ENCODE results near the gene GHR.

GHR gene

DNA sequence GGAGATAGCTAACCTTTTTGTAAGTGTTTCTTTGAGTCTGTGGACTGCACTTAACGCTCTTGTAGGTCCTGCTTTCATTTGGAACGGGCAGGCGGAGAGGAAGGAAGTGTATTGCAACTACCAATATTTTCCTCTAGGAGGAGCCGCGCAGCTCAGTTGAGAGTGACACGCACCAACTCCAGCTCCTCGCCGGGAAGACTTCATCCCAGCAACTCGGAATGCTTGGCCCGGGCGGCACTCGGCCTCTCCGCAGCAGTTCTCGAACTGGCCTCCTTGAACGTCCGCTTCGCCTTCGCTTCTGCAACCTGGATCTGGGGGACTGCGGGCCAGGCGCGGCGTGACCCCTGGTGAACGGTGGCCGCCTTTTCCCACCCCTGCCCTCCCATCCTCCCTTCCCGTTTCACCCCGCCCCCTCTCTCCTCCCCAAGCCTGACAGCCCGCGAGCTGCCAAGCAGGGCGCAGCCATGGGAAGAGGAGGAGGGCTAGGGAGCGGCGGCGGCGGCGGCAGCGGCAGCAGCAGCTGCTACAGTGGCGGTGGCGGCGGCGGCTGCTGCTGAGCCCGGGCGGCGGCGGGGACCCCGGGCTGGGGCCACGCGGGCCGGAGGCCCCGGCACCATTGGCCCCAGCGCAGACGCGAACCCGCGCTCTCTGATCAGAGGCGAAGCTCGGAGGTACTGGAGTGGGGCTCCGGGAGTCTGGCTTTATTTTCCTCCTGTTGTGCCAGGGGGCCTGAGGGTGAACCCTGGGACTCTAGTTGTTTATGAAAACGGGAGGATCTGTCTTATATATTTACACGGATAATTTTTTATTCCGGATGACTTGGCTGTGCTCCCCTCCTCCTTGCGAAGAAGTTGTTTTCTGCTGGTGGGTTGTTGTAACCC, at the start of gene GHR:
TSS of gene GHR (plus strand) at position 155 of the 881 bp plus-strand sequence. CDS start 142,436 bp downstream, outside the sequence.
- no peak for DNase-seq (ENCODE audit: low read depth, low spot score)

DNA sequence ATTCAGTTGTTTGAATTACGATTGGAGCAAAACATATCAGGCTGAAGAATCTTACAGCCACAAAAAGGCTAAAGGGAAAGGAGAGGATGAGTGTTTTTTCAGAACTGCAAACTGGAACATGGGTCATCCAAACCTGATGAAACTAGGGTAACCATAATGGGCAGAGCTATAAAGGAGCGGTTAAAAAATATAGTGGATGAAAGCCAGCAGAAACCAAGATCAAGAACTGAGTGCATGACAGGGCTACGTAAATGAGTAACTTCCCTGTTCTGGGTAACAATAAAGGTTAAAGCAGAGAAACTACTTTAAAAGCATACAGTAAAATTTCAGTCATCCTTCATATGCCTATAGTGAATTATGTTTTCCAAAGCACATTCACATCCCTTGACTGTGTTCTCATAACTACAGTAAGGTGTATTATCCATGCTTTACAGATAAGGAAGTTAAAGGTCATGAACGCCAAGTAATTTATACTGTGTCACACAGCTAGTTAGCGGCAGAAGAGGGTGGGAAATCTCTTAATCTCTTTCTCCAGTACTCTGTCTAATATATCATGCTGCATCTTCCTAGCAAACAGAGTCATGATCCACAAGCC, 48.5 kb upstream of the GHR start:
- no peak for DNase-seq (ENCODE audit: low read depth, low spot score)

DNA sequence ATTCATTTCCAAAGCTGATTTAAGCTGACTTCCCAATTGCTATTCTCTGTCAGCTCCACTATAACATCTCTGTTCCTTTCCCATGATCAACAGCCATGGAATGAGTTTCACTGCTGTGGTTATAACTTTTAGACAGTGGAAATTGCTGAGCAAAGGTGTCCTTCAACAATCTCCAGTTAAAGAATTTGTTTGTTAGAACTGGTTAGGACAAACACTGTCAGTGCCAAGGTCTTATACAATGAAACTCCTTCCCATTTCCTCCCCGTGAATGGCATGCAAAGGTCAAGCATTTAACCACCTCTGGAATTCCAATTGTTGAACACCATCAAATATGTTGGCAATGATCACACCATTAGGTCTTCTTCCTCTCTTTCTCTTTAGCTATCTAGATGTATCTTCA, 45.7 kb upstream of the GHR start:
- DNase-seq (ENCODE audit: low read depth, low spot score), result no peak

DNA sequence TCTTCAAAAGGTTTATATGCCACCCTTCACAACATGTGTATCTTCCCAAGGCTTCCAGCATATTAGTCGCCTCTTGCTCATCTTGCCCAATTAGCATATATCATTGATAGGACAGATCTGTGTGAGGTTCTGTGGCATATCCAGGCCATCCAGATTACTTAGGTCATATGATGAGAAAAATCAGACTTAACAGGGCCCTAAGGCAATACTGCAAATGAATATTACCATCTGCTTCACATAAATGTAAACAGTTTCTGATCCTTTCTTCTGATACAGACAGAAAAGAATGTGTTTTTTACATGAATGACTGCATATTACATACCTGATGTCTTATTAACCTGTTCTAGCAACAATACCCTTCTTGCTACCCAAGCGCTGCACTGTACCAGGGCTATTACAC, 41.3 kb upstream of the GHR start:
- DNase-seq (ENCODE audit: low read depth, low spot score), result no peak

DNA sequence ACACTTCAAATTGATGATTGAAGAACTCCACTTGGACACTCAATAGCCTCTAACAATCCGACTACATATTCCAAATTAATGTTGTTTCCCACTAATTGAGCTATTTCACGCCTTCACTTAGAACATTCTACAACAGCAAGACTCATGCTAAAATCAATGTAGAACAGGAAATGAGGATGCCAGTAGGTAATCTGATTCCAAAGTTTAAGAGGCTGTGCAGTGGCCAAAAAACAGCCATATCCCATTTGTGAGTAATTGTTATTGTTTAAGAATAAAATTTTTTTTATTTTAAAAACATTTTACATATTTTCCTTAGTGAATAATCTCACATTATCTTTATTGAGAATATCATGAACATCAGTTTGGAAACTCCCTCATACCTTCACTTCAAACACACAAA, 35.7 kb upstream of the GHR start:
- no peak for DNase-seq (ENCODE audit: low read depth, low spot score)

DNA sequence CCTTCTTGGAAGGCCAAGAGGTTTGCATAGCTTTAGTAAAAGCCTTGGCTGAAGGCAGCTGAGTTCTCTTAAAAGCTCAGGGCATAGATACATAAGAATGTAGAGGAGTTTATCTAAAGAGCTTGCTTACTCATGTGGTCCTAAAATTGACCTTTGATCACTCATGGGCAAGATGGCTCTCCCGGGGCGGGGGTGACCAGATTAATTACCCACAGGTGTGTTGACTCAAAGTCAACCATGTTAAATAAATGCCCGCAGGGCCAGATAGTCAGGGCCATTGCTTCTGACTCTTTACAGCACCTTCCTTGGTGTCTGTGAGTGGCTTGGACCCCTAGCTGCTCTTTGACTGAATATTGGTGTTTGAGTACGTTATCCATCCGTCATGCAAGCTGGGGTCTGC, 33.1 kb upstream of the GHR start:
- DNase-seq (ENCODE audit: low read depth, low spot score), result no peak

DNA sequence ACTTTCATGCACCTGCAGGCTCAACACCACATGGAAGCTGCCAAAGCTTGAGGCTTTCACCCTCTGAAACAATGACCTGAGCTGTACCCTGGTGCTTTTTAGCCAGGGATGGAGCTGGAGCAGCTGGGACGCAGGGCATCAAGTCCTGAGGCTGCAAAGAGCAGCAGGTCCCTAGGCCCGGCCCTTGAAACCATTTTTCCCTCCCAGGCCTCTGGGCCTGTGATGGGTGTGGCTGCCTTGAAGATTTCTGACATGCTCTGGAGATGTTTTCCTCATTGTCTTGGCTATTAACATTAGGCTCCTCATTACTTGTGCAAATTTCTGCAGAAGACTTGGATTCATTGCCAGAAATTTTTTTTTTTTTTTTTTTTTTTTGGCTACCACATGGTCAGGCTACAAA, 30.3 kb upstream of the GHR start:
- DNase-seq (ENCODE audit: low read depth, low spot score), result no peak

DNA sequence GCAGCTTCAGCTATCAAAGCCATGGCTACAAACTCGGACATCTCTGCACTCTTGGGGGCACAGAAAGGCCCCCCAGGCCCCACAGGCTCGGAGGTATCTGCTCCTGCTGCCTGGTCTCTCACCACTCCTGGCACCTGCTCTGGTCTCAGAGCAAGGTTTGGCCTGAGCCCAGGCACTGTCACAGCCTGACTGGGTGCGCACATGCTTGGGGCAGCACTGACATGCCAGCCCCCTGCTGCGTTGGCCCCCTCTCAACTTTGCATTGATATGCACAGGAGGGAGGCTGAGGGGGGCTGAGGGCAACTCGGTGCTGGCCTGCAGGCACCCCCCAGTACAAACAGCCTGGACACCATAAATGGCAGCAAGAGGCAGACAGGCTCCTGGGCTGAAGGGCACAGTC, 27.1 kb upstream of the GHR start:
- no peak for DNase-seq (ENCODE audit: low read depth, low spot score)

DNA sequence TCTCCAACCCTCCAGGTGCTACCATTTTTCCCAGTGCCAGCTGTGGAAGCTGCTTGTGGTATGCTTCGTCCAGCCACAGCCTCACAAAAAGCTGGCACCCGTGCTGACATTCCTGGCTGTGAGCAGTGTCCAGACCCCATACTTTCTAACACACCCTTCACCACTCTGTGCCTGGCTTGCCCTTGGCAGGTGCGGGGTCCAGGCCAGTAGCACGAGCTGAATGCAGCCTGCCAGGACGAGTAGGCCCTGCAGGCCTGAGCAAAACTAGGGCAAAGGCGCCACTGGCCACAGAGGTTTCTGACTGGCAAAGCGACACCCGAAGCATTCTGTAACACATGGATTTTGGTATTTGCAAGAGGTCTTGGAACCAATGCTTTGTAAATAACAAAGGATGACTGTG, 26.0 kb upstream of the GHR start:
- no peak for DNase-seq (ENCODE audit: low read depth, low spot score)

DNA sequence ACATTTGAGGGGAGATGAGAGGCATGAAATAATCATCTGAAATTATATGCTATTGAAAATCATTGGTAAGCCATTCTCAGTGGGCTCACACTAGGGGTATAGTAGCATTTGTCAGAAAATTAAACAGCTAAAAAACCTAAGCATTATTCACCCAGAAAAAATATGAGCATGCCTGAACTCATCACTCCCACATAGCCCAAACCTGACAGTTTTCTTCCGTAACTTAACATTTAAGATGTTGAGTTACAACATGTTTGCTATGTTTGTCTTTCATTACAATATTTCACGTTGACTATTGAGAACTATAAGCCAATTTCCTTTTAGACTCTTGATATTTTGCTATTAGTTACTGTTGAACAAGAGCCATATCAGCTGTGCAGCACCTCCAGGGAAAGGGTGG, 23.5 kb upstream of the GHR start:
- no peak for DNase-seq (ENCODE audit: low read depth, low spot score)

DNA sequence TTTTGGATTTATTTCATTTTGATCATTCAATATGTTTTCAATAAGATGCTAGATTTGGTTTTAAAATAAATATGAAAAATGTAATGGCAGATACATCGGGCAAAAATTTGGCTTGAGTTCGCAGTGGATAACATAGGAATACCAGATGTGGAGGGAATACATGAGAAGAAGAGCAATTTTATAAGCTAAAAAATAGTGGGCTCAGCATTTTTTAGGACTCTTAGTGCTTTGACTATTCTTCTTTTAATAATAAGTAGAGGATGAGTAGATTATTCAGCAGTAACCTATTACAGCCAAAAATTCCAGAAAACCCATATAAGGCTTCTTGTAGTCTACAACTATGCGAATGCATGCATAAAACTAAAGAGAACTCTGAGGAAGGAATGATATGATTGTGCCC, 22.8 kb upstream of the GHR start:
- DNase-seq (ENCODE audit: low read depth, low spot score), result no peak

DNA sequence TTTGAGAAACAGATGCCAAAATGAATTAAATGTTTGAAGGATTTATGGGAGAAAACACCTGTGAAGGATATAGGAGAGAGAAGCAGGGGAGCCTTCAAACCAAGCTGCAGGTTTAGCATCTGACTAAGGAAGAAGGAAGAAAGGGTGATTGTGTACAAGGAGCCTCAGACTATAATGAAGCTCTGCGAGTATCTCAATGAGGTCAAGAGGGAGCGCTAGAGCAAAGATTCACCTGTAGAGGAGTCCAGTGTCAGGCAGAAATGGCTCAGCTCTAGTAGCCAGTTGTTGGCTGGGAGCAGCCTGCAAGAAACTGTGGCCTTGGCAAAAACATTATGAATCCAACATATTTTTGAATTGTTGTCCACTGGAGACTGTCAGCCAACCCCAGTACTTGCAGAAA, 20.0 kb upstream of the GHR start:
- no peak for DNase-seq (ENCODE audit: low read depth, low spot score)

DNA sequence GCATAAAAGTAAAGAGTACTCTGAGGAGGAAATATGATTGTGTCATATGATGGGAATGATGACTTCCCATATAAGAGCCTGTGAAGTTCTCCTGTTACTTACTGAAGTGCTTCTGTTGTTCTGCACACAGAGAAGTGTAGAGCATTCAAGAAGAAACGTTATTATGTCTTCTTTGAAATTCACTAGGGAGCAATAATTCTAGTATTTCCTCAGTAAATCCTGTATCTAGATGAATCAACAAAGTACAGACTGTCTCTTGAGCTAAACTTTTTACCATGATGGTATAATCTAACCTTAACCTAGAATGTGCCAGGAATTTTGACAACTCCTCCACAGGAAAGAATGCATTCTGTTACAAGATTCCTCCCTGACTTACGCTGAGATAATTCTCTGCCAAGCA, 18.9 kb upstream of the GHR start:
- DNase-seq (ENCODE audit: low read depth, low spot score), result no peak

DNA sequence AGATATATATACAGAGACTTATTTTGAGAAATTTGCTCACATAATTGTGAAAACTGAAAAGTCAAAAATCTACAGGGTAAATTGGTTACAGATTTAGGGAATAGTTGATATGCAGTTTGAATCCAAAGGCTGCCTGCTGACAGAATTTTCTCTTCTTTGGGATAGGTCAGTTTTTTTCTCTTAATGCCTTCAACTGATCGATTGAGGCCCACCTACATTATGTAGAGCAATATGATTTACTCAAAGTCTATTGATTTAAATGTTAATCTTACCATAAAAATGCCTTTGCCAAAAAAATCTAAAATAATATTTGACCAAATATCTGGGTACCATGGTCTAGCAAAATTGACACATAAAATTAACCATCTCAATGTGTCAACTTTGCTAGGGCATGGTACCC, 3.9 kb upstream of the GHR start:
- no peak for DNase-seq (ENCODE audit: low read depth, low spot score)

DNA sequence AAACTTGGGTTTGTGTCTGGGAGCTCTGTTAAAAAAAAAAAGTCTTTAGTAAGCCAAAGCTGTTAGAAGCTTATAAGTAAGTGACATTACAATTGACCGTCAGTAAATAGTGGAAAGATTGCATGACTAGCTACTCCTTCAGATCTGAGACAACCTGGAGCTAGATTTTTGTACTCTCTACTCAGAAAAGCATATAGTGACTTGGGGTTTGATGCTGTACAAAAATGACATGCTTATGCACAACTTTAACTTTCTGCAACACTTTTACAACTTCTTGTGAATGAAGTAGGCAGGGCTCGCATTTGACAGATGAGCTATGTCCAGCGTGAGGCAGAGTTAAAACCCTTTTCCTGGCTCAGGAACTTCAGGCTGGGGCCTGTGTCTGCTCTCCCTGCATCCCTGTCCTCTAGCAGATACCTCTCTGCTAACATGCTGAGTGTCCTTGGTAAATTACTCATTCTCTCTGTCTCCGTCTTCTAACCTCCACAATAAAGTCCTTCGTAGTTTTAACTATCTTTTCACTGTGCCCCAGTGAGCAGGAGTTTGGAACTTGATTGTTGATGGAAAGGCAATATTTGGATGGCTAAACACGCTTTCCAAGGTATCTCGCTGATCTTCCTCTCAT, 471 bp upstream of the GHR start:
- DNase-seq (ENCODE audit: low read depth, low spot score), result no peak

DNA sequence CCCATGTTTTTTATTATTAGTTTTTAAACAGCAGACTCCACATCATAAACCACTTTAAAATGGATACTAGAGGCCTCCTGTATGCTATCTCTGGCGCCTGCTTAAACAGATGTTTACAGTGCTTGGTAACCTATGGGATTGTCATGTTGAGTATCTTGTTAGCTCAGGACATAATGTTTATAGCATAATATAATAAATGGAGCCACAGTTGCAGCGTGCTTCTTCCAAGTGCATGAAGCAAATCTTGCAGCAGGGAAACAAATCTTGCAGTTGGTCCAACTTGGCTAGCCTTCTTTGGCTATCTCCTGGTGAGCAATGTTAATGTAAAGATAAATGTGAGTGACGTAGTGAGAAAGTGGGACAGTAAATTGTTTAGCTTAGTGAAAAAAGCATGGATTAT, 2.8 kb downstream of the GHR start:
- no peak for DNase-seq (ENCODE audit: low read depth, low spot score)

DNA sequence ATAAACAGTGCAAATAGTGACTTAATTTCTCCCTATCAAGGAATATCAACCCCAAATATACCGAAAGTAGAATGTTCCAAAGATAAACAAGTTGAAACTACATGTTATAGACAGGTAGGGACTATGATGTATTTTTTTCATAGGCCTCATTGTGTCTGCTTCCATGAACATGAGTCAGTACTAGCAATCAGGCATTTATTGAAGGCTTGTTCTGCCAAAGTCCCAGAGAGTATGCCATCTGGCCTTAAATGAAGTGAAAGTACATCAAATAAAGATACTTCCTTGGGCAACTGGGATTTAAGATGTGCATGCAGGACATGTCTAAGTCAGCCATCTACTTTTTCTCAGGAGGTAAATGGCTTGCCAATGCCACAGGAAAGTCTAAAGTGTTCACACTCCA, 6.5 kb downstream of the GHR start:
- DNase-seq (ENCODE audit: low read depth, low spot score), result no peak

DNA sequence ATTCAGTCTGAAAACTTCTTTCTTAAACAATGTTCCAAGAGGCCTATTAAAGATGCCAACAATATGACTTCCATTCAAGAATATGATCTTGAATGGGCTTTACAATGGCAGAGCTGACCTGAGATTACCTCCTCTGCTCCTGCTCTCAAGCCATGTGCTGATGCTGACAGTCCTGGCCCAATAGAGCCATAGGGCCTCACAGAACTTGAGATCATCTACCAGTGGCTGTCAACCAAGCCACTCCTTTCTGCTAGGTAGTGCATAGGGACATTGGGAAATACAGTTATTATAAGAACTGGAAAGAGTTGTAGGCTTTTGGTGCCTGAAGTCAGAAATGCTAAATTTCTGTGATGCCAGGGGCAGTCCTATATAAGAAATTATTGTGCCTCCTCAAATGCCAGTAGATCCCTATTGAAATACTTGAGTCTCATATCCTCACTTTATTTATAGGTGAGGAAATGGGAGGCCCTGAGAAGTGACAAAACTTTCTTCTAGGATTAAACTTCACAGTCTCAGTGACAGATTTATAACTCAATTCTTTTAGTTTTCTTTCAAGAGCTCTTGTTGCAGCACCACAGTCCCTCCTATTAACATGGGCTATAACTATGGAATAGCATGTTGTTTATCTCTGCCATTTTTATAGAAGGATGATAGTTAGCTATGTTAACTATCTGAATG, 10.9 kb downstream of the GHR start:
- no peak for DNase-seq (ENCODE audit: low read depth, low spot score)

DNA sequence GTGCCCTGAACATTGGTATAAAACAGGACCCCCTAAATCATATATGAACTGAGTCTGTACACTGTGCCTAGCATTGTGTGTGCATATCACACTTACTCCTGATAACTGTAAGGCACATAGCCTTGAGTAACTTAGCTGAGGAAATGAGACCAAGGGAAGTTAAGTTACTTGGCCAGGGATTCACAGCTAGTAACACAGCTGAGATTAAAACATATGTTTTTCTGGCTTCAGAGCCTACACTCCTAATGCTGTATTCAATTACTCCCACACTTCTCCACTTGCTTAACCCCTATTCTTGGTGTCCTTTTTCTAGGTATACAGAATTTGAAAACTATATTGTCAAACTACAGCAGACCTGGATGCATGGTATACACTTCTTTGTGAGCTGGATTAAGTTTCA, 12.8 kb downstream of the GHR start:
- no peak for DNase-seq (ENCODE audit: low read depth, low spot score)

DNA sequence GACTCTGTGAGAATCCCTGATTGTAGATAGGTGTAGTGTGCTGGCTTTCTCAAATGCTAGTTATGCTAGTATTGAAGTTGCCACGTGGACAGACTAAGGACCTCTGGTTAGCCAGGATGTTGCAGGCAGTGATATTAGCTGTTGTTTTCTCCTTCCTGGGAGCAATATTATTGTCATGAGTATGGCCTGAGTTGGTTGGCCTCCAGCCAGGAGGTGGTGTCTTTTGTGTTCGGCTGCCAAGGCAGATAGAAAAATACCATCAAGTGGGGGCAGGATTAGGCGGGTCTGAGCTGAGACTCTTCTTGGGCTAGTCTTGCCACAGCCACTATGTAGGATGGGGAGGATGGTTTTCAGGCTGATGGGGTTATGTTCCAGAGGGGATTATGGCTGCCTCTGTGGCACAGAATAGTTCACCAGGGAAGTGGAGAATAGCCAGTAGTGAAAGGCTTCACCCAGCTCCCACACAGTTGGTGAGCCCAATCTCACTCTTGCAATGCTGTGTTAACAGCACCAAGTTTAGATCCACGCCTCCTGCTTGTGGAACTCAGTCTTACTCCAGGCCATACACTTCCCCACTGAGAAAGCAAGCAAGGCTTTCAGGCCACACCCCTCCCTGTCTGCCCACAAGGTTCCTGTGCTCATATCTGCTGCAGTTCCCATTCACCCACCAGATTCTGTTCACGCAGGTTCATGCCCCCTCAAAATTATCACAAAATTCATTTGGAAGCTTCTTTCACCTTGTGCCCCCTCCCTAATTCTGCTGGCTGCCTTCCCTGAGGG, 31.2 kb downstream of the GHR start:
- DNase-seq (ENCODE audit: low read depth, low spot score), result no peak

DNA sequence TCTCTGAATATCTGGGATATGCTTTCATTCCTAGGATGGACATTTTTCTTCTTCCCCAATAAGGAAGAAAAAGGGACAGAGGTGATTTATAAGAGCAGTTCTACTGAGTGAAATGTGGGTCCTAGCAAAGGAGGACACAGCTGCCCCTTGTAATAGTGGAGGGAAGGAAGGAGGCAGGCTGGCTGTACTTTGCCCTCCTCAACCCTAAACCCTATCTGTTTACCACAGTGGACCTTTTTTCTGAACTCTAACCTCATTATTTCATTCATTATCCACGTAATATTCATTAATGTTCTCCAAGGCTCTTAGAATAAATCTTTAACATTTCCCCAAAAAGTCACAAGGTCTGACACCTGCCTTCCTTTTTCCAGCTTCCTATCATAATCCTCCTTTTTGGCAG, 37.8 kb downstream of the GHR start:
- DNase-seq (ENCODE audit: low read depth, low spot score), result no peak

DNA sequence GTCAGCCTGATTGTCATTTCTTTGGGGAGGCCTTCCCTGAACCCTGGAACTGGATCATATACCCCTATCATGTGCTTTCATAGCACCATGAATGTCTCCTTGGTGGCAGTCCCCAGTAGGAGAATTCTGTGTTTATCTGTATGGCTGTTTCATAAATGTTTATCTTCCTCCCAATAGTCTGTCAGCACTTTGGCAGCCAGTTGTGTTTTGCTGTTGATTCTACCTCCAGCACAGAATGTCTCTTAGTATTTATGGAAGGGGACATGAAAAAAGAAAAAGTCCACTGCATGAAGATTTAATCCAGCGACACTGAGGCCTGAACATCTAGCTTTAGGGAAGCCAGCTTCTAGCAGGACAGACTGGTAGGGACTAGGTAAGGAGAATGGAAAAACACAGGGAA, 38.3 kb downstream of the GHR start:
- no peak for DNase-seq (ENCODE audit: low read depth, low spot score)
